ENCODE data around the gene PRSS33.

The PRSS33 gene, protein sequence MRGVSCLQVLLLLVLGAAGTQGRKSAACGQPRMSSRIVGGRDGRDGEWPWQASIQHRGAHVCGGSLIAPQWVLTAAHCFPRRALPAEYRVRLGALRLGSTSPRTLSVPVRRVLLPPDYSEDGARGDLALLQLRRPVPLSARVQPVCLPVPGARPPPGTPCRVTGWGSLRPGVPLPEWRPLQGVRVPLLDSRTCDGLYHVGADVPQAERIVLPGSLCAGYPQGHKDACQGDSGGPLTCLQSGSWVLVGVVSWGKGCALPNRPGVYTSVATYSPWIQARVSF

GRCh38 chr16:2787406-2787805 lies at the start of gene PRSS33:
Gene PRSS33 (minus strand): TSS chr16:2787560. CDS start chr16:2786547, 1,013 bp downstream.
- peaks cover 15% of the 10 kb centered on the region for H3K27me3 Mint-ChIP-seq
- no peaks in the 10 kb centered on the region for H3K36me3 Mint-ChIP-seq (ENCODE audit: low read depth)
- H3K4me1 Mint-ChIP-seq = peaks cover 8% of the 10 kb centered on the region
- ATAC-seq (no peak), DNase-seq (no peak)
- no peaks in the 10 kb centered on the region for H3K9me3 Mint-ChIP-seq
- H3K27ac Mint-ChIP-seq = no peak within 1 kb of the TSS
- peak within 1 kb of the TSS; percentile 63 for H3K4me3 Mint-ChIP-seq

DNA sequence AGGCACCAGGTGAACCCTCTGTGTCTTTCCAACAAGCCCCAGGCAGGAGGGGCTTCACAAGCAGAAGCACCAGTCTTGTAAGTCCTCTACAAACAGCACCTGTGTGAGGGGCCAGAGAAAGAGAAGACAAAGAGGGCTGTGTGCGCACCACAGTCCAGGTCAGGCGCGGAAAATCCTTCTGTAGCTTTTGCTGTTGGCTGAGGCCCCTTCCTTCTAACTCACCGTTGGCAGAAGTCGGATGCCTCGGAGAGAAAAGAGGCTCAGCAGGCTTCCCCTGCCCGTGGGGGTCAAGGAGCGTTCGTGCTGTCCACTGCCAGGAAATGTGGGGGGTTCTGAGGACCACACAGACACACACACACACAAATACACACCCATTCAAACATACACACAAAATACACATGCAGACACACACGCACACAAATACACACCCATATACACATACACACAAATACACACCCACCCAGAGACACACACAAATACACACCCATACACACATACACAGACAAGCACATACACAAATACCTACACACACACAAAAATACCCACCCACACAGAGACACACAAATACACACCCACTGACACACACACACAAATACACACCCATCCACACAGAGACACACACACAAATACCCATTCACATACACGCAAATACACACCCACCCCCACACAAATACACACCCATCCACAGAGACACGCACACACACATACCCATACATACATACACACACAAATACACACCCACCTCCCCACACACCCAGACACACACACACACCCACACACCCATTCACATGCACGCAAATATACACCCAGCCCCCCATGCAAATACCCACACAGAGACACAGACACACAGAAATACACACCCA lies 49.5 kb upstream of the PRSS33 start:
- H3K9me3 Mint-ChIP-seq = no peaks in the 10 kb centered on the region
- H3K4me1 Mint-ChIP-seq = peaks cover 23% of the 10 kb centered on the region
- H3K27me3 Mint-ChIP-seq = peaks cover 2% of the 10 kb centered on the region
- no peak overlapping the region for H3K27ac Mint-ChIP-seq
- H3K36me3 Mint-ChIP-seq (ENCODE audit: low read depth) = no peaks in the 10 kb centered on the region
- ATAC-seq = no peak
- no peak for DNase-seq
- H3K4me3 Mint-ChIP-seq = no peak overlapping the region

GRCh38 chr16:2835638-2836493 lies 48.5 kb upstream of the PRSS33 start:
- Mint-ChIP-seq H3K27ac (no peak overlapping the region), H3K9me3 (no peaks in the 10 kb centered on the region), H3K36me3 (ENCODE audit: low read depth) (no peaks in the 10 kb centered on the region), H3K4me3 (no peak overlapping the region), H3K4me1 (peaks cover 16% of the 10 kb centered on the region), H3K27me3 (peaks cover 5% of the 10 kb centered on the region)
- no peak for ATAC-seq
- DNase-seq = no peak

DNA sequence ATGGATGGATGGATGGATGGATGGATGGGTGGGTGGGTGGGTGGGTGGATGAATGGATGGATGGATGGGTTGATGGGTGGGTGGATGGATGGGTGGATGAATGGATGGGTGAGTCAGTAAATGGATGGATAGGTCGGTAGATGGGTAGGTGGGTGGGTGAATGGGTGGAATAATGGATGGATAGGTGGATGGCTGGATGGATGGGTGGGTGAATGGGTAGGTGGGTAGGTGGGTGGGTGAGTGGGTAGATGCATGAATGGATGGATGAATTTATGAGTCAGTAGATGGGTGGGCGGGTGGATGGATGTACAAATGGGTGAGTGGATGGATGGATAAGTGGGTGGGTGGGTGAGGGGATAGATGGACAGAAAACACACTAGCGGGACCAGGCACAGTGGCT lies 47.6 kb upstream of the PRSS33 start:
- H3K36me3 Mint-ChIP-seq (ENCODE audit: low read depth) = no peaks in the 10 kb centered on the region
- DNase-seq (no peak), ATAC-seq (no peak)
- H3K4me3 Mint-ChIP-seq = no peak overlapping the region
- H3K27ac Mint-ChIP-seq = no peak overlapping the region
- peaks cover 14% of the 10 kb centered on the region for H3K4me1 Mint-ChIP-seq
- no peaks in the 10 kb centered on the region for H3K9me3 Mint-ChIP-seq
- H3K27me3 Mint-ChIP-seq = peaks cover 5% of the 10 kb centered on the region

DNA sequence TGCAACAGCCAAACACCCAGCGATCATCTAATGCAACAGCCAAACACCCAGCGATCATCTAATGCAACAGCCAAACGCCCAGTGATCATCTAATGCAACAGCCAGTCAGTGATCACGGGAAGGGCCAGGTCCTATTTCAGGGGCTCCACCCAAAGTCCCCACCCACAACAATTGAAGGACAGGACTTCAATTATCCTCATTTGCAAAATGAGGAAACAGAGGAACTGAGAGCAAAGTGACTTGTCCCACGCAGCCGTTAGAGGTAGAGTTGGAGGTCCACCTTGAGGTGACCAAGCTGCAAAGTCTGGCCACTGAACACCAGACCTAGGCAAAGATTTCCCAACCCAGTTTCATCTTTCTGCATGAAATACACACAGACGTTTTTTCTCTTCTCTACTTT lies 46.4 kb upstream of the PRSS33 start:
- peaks cover 6% of the 10 kb centered on the region for H3K4me1 Mint-ChIP-seq
- no peak overlapping the region for H3K27ac Mint-ChIP-seq

GRCh38 chr16:2831203-2831602 lies 43.8 kb upstream of the PRSS33 start:
- Mint-ChIP-seq H3K4me3 (no peak overlapping the region), H3K27ac (no peak overlapping the region), H3K27me3 (peaks cover 3% of the 10 kb centered on the region), H3K36me3 (ENCODE audit: low read depth) (no peaks in the 10 kb centered on the region), H3K4me1 (no peaks in the 10 kb centered on the region), H3K9me3 (no peaks in the 10 kb centered on the region)
- no peak for ATAC-seq
- DNase-seq = no peak

More for the DNA sequence above, 46.4 kb upstream of the PRSS33 start:
- Mint-ChIP-seq H3K36me3 (ENCODE audit: low read depth) (no peaks in the 10 kb centered on the region), H3K27me3 (peaks cover 5% of the 10 kb centered on the region), H3K4me3 (no peak overlapping the region), H3K9me3 (no peaks in the 10 kb centered on the region)
- ATAC-seq (no peak), DNase-seq (no peak)

- DNase-seq (no peak), ATAC-seq (no peak)
- no peak overlapping the region for H3K27ac Mint-ChIP-seq
- peaks cover 3% of the 10 kb centered on the region for H3K27me3 Mint-ChIP-seq
- no peaks in the 10 kb centered on the region for H3K4me1 Mint-ChIP-seq
- H3K36me3 Mint-ChIP-seq (ENCODE audit: low read depth) = no peaks in the 10 kb centered on the region
- no peak overlapping the region for H3K4me3 Mint-ChIP-seq
- H3K9me3 Mint-ChIP-seq = no peaks in the 10 kb centered on the region
These were observed 43.0 kb upstream of the PRSS33 start for GRCh38 chr16:2830355-2830695.

DNA sequence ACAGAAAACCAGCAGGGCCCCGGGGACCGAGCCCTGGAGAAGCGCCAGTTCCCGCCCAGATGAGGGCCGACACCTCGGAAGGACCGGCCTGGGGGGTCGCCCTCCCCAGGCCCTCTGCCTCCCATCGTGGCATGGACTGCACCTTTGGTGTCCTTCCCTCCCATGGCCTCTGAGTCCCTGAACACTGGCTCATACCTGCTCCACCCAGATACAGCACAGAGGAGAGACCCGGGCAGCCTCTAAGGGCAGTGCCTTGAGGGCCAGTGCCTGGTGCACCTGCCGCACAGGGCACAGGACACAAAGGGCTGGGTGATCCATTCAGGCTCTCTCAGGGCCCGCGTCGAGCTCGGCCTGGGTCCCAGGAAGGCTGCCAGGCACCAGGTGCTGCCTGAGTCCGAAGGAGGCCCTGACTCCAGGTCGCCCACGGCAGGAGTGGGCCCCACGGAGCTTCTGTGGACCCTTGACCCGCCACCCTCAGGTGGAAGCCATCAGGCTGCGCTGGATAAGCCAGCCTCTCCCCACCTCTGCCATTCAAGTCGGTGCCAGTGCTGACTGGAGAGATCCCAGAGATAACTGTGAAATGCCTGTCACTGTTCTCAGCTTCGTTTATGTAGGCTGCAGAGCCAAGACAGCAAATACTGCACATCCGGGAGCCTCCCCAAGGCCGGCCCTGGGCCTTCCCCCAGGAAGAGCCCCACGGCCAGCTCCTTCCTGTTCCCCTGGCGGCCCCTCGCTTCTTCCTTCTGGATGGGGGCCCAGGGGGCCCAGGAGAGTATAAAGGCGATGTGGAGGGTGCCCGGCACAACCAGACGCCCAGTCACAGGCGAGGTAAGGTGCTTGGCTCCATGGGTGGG lies 42.4 kb upstream of the PRSS33 start, which contains the start of gene ZG16B:
Gene ZG16B, plus strand, starts transcription at position 803 of the 854 bp plus-strand sequence. CDS start 139 bp downstream, outside the sequence.
- peak within 1 kb of the TSS; percentile 14 for H3K4me3 Mint-ChIP-seq
- H3K4me1 Mint-ChIP-seq = no peaks in the 10 kb centered on the region
- peaks cover 3% of the 10 kb centered on the region for H3K27me3 Mint-ChIP-seq
- ATAC-seq (no peak), DNase-seq (no peak)
- no peaks in the 10 kb centered on the region for H3K9me3 Mint-ChIP-seq
- H3K27ac Mint-ChIP-seq = no peak within 1 kb of the TSS
- no peaks in the 10 kb centered on the region for H3K36me3 Mint-ChIP-seq (ENCODE audit: low read depth)

GRCh38 chr16:2828876-2829430 lies 41.6 kb upstream of the PRSS33 start:
- H3K36me3 Mint-ChIP-seq (ENCODE audit: low read depth) = no peaks in the 10 kb centered on the region
- no peak for ATAC-seq
- H3K9me3 Mint-ChIP-seq = no peaks in the 10 kb centered on the region
- peaks cover 3% of the 10 kb centered on the region for H3K27me3 Mint-ChIP-seq
- no peaks in the 10 kb centered on the region for H3K4me1 Mint-ChIP-seq
- H3K27ac Mint-ChIP-seq = no peak overlapping the region
- no peak for DNase-seq
- H3K4me3 Mint-ChIP-seq = no peak overlapping the region

DNA sequence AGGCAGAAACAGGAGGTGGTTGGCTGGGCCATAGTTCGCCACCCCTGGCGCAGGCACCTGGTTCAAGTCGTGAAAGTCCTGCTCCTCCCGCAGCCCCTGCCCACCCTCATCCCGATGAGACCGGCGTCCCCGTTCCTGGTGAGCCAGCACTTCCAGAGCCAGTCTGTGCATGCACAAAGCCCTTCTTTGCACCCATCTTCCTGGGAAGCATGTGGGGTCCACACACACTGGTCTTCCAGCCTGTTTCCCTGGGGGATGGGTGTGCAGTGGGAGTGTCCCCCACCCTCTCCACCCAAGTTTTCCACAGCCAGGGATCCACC lies 41.1 kb upstream of the PRSS33 start:
- no peak for DNase-seq
- Mint-ChIP-seq H3K27ac (no peak overlapping the region), H3K36me3 (ENCODE audit: low read depth) (no peaks in the 10 kb centered on the region), H3K27me3 (peaks cover 3% of the 10 kb centered on the region), H3K9me3 (no peaks in the 10 kb centered on the region), H3K4me1 (no peaks in the 10 kb centered on the region), H3K4me3 (no peak overlapping the region)
- no peak for ATAC-seq

- H3K27ac Mint-ChIP-seq = no peak overlapping the region
- H3K4me1 Mint-ChIP-seq = no peaks in the 10 kb centered on the region
- no peak for DNase-seq
- H3K36me3 Mint-ChIP-seq (ENCODE audit: low read depth) = no peaks in the 10 kb centered on the region
- H3K27me3 Mint-ChIP-seq = peaks cover 3% of the 10 kb centered on the region
- no peak overlapping the region for H3K4me3 Mint-ChIP-seq
- ATAC-seq = no peak
- H3K9me3 Mint-ChIP-seq = no peaks in the 10 kb centered on the region
These were observed 40.6 kb upstream of the PRSS33 start for GRCh38 chr16:2827831-2828520.

- DNase-seq (no peak), ATAC-seq (no peak)
- Mint-ChIP-seq H3K27ac (no peak overlapping the region), H3K36me3 (ENCODE audit: low read depth) (no peaks in the 10 kb centered on the region), H3K9me3 (no peaks in the 10 kb centered on the region), H3K4me1 (no peaks in the 10 kb centered on the region), H3K27me3 (peaks cover 3% of the 10 kb centered on the region), H3K4me3 (no peak overlapping the region)
These were observed 40.0 kb upstream of the PRSS33 start for GRCh38 chr16:2827374-2827791.

DNA sequence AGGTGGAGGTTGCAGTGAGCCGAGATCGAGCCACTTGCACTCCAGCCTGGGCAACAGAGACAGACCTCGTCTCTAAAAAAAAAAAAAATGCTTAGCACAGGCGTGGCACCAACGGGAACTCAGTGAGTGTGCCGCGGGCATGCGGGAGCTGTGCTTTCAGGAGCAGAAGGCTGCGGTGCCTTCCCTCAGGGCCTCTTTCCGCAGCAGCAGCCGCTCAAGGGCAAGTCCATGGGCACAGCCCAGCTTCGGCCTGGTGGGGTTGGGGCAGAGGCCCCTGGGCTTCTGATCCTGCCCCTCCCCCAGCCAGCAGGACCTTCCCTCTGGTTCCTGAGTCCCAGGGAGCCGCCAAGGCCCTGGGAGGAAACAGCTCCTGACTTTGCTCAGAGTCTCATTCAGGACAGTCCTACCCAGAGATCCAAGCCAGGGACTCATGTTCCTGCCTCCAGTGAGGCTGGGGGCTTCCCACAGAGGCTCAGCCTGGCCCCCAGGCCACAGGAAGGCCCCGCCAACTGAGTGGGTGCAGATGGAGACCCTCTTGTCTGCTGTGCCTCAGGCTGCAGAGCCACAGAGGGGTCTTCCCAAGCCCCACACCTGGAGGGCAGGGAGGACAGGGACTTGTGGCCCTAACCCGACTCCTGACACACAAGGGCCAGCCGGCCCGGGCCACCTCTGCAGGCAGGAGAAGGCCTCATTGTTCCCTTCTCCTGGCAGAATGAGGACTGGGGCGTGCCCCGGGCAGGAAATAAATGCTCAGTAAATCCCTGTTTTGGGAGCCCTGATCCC lies 39.4 kb upstream of the PRSS33 start:
- Mint-ChIP-seq H3K27me3 (peaks cover 3% of the 10 kb centered on the region), H3K9me3 (no peaks in the 10 kb centered on the region), H3K4me3 (no peak overlapping the region), H3K27ac (no peak overlapping the region), H3K36me3 (ENCODE audit: low read depth) (no peaks in the 10 kb centered on the region), H3K4me1 (no peaks in the 10 kb centered on the region)
- ATAC-seq = no peak
- DNase-seq = no peak

Data from activated naive CD8-positive, alpha-beta T cell treated with anti-CD3 and anti-CD28 coated beads, Interleukin-2, amount 50 U/mL, for 24 hours (primary cell).